Lower lobe of right lung (tissue), 2 donors: Measurements from ENCODE around the gene RNU6-8. TPM values are rescaled to one million over a fixed set of nuclear protein-coding genes. Genes with fewer than 3 reads are reported as not detected.

Experiments used
- ATAC-seq, 2 donors: fragments of 200-7000 bp; cut with Tn5 transposase; one replicate each; pipeline ENCODE4 v1.9.1; 2020 to 2022; ENCODE audit warnings: mild to moderate bottlenecking in 2 of 2, moderate library complexity in 2 of 2
- DNase-seq: peaks from one replicate; pipeline ENCODE4 v3.0.0-alpha.2; 2020
- H3K27ac ChIP-seq: fragments of 200-600 bp; one replicate; pipeline ENCODE4 v1.8.0; 2022
- H3K27me3 ChIP-seq: fragments of 200-600 bp; one replicate; pipeline ENCODE4 v1.8.0; 2022; ENCODE audit warnings: low read depth
- H3K36me3 ChIP-seq: fragments of 200-600 bp; one replicate; pipeline ENCODE4 v1.8.0; 2022; ENCODE audit warnings: mild to moderate bottlenecking
- H3K4me1 ChIP-seq: fragments of 200-600 bp; one replicate; pipeline ENCODE4 v1.8.0; 2022
- H3K4me3 ChIP-seq: fragments of 200-600 bp; one replicate; pipeline ENCODE4 v1.8.0; 2022; ENCODE audit warnings: mild to moderate bottlenecking
- H3K9me3 ChIP-seq: fragments of 200-600 bp; one replicate; pipeline ENCODE4 v1.8.0; 2022
- intact Hi-C: fragments of 100-400 bp; cut with DNase I; formaldehyde crosslinking; loops from one replicate; pipeline ENCODE4 v1.11.0; 2022
- total RNA-seq: library from RNA; stranded (reverse); fragmentation: NEBNext Ultra II Directional; extraction: Animal tissue kit (Norgen Biotek cat#: 25700); gene quantifications from one replicate; pipeline ENCODE4 v1.2.1, GENCODE V29; 2021
- TF ChIP-seq, protein P1 (sequence below): fragments of 200-600 bp; IDR thresholded peaks from one replicate; pipeline ENCODE4 v1.8.0; 2022; ENCODE audit warnings: antibody characterized with exemption, mild to moderate bottlenecking
- donor health status: DM: no; HTN: yes; CAD: no; lungs with severe emphysema.

The RNU6-8 gene
- total RNA-seq, 1 donor from 2014 or later: not detected

DNA sequence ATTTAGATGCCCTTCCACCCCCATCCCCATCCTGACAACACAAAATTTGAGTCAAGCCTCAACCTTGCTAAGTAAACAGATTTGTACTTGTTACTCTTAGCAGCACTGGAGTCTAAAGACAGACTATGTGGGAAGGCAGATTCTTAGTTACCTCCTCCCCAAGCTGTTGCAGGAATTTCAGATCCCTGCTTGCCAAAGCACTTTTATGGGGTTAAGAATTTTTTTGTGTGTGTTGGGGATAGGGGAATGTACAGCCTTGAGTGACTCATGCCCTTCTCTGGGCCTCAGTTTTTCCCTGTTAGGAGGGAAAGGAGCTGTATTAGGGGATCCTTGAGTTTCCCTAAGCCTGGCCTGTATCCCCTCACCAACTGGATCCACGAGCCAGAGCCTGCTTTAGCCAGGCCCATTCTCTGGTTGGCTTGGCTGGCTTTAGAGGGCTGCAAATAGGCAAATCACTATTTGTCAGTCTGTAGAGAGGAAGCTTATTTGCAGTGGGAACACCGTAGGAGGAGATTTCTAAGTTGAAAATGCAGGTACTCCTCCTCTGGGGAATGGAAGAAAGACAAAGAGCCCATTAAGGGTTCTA is 27.7 kb upstream of the RNU6-8 start:
- intact Hi-C loops: no loop called here
- Histone ChIP-seq H3K36me3 (no peaks in the 10 kb centered on the region), H3K27ac (no peak overlapping the region), H3K27me3 (no peaks in the 10 kb centered on the region), H3K4me1 (peaks cover 9% of the 10 kb centered on the region), H3K4me3 (no peak overlapping the region), H3K9me3 (no peaks in the 10 kb centered on the region)
- ATAC-seq (peak; percentile 34), DNase-seq (no peak)
- TF ChIP-seq, protein P1, sequence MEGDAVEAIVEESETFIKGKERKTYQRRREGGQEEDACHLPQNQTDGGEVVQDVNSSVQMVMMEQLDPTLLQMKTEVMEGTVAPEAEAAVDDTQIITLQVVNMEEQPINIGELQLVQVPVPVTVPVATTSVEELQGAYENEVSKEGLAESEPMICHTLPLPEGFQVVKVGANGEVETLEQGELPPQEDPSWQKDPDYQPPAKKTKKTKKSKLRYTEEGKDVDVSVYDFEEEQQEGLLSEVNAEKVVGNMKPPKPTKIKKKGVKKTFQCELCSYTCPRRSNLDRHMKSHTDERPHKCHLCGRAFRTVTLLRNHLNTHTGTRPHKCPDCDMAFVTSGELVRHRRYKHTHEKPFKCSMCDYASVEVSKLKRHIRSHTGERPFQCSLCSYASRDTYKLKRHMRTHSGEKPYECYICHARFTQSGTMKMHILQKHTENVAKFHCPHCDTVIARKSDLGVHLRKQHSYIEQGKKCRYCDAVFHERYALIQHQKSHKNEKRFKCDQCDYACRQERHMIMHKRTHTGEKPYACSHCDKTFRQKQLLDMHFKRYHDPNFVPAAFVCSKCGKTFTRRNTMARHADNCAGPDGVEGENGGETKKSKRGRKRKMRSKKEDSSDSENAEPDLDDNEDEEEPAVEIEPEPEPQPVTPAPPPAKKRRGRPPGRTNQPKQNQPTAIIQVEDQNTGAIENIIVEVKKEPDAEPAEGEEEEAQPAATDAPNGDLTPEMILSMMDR: no peak

DNA sequence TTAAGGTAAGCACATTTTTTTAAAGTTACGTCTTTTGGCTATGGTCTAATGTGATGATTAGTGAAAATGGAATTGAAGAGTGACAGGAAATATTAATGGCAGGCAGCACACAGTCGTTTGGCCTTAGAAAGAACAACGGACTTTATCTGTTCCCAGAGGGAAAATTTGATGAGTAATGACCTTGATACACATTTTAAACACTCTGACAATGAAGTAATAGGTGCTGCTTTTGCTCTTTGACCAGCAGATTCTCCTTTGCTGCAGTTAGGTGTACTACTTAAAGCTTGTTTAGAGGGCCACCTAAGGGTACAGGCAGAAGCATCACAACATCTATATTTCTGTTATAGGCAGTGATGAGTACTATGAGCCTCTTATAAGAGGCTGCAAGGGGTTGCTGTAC is 27.1 kb upstream of the RNU6-8 start:
- intact Hi-C loops: no loop called here
- Histone ChIP-seq H3K9me3 (no peaks in the 10 kb centered on the region), H3K27me3 (no peaks in the 10 kb centered on the region), H3K36me3 (no peaks in the 10 kb centered on the region), H3K4me3 (no peak overlapping the region), H3K4me1 (peaks cover 15% of the 10 kb centered on the region), H3K27ac (no peak overlapping the region)
- ATAC-seq: peak in 1 of 2 donors; percentile 16
- TF ChIP-seq, protein P1: no peak
- DNase-seq: no peak

DNA sequence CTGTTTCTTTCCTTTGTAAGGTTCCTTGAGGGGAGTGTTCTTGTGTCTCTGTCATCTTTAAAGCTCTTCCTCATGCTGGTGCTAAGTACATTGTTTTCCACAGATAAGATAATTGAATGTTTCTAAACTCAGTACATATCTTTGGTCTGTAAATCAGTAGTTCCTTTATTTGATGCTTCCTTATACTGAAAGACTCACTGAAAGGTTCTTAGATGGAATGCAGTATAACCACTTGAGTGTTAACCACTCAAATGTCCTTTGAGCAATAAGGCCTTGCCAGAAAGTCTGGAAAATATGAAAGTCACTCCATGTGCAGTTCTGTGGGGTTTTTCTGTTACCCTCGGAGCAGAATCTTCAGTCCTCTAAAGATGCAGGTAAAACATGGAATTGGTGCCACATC is 23.0 kb upstream of the RNU6-8 start:
- ATAC-seq: peak; percentile 88 to 94
- peak overlapping the region; percentile 38 for H3K27ac ChIP-seq

DNA sequence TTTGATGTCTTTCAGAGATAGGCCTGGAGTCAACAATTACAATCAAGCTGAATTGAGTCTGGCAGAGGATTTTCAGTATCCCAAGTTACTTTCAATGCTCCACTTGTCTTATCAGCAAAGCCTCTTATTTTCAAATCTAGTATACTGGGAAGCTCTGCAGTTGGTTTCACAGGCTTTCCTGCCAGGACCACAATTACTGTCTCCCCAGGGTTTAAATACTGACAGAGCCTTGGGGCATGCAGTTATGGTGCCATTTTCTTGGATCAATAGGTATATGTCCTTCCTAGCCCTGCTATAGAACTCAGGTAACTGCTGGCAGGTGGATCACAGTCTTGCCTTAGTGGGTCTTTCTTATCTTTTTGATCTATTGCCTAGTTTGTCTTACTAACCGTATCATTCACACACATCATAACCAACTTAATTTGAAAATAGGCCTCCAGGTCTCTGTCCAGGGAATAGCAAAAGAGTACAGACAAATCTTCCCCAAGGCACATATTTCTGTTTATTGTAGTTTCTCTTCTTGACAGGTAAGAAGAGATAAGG is 22.4 kb upstream of the RNU6-8 start:
- Histone ChIP-seq H3K9me3 (no peaks in the 10 kb centered on the region), H3K4me3 (no peak overlapping the region), H3K27ac (peak overlapping the region; percentile 38), H3K27me3 (no peaks in the 10 kb centered on the region), H3K36me3 (no peaks in the 10 kb centered on the region), H3K4me1 (peaks cover 20% of the 10 kb centered on the region)
- TF ChIP-seq, protein P1: no peak
- DNase-seq: no peak
- ATAC-seq: no peak
- intact Hi-C loops: no loop called here

More for the DNA sequence above, 23.0 kb upstream of the RNU6-8 start:
- Histone ChIP-seq H3K4me3 (no peak overlapping the region), H3K36me3 (no peaks in the 10 kb centered on the region), H3K27me3 (no peaks in the 10 kb centered on the region), H3K9me3 (no peaks in the 10 kb centered on the region), H3K4me1 (peaks cover 20% of the 10 kb centered on the region)
- TF ChIP-seq, protein P1: no peak
- intact Hi-C loops: no loop called here
- no peak for DNase-seq

DNA sequence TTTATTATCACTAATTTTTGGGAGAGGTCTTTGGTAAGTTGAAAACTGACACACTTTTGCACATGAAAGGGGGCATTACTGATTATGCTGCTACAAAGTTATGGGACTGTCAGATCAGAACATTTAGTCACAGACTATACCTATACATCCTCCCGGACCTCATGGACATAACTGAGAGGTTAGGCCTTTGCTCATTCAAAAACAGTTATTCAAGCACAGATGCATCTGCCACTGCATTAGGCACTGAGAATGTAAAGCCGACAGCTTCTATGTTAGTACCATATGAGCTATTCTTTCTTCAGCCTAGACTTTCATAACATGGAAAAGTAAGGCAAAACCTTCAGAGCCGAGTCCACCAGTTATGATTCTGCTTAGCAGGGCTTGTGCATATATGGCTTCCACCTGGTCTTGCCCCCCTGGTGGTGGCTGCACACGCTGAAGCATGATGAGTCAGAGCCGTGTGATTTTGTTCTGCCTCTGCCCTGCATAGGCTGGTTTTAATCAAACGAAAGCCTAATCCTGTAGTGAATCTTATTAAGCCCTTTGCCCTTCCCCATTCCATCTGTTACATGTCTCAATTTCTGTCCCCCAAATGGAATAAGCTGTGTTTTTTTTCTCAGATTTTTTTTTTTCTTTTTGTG is 21.8 kb upstream of the RNU6-8 start:
- ATAC-seq (peak; percentile 73 to 86), DNase-seq (peak; percentile 49)
- TF ChIP-seq, protein P1: peak; percentile 19
- no peaks in the 10 kb centered on the region for H3K9me3 ChIP-seq
- H3K27me3 ChIP-seq: no peaks in the 10 kb centered on the region
- no peaks in the 10 kb centered on the region for H3K36me3 ChIP-seq
- no peak overlapping the region for H3K4me3 ChIP-seq
- intact Hi-C loops: no loop called here
- H3K27ac ChIP-seq: no peak overlapping the region
- peaks cover 20% of the 10 kb centered on the region for H3K4me1 ChIP-seq
